Loucy (cell line): ENCODE results near the gene SYT1.

Source experiments
- H2AFZ ChIP-seq: fragments of 200-600 bp; sonication (generic); 2 replicates; pipeline ENCODE4 v1.6.0; 2016; ENCODE audit warnings: antibody characterized with exemption, mild to moderate bottlenecking, low read length, moderate library complexity
- H3F3A ChIP-seq: fragments of 200-600 bp; 2 replicates; pipeline ENCODE4 v1.6.0; 2016; ENCODE audit warnings: antibody characterized with exemption, low read depth, mild to moderate bottlenecking
- H3K27me3 ChIP-seq: fragments of 200-600 bp; sonication (generic); 2 replicates; pipeline ENCODE4 v1.6.1; 2014; ENCODE audit warnings: low read length, mild to moderate bottlenecking; ENCODE audit not compliant: insufficient read depth, poor library complexity, severe bottlenecking
- H3K36me3 ChIP-seq: fragments of 200-600 bp; sonication (generic); 2 replicates; pipeline ENCODE4 v1.6.1; 2016; ENCODE audit warnings: low read length; ENCODE audit not compliant: insufficient read depth
- H3K4me1 ChIP-seq: fragments of 200-600 bp; sonication (generic); 2 replicates; pipeline ENCODE4 v1.5.1; 2014; ENCODE audit warnings: low read length, mild to moderate bottlenecking; ENCODE audit not compliant: insufficient read depth, poor library complexity, severe bottlenecking
- H3K4me2 ChIP-seq: fragments of 200-600 bp; sonication (generic); 2 replicates; pipeline ENCODE4 v1.6.0; 2014; ENCODE audit warnings: antibody characterized with exemption, low read length, low read depth, mild to moderate bottlenecking; ENCODE audit not compliant: poor library complexity, severe bottlenecking
- H3K4me3 ChIP-seq: fragments of 200-600 bp; sonication (generic); 2 replicates; pipeline ENCODE4 v1.5.1; 2014; ENCODE audit warnings: low read length, mild to moderate bottlenecking, mixed read lengths; ENCODE audit not compliant: poor library complexity, severe bottlenecking
- H3K79me2 ChIP-seq: fragments of 200-600 bp; sonication (generic); 2 replicates; pipeline ENCODE4 v1.6.1; 2014; ENCODE audit warnings: low read length; ENCODE audit not compliant: insufficient read depth
- H3K9ac ChIP-seq: fragments of 200-600 bp; sonication (generic); 2 replicates; pipeline ENCODE4 v1.6.0; 2014; ENCODE audit warnings: mild to moderate bottlenecking, low read depth, low read length, moderate library complexity; ENCODE audit not compliant: poor library complexity, severe bottlenecking
- H3K9me2 ChIP-seq: fragments of 200-600 bp; sonication (generic); replicated peaks from 2 replicates; pipeline ENCODE4 v1.6.1; 2016; ENCODE audit warnings: low read depth, low read length, mixed read lengths
- H3K9me3 ChIP-seq: fragments of 200-600 bp; sonication (generic); 2 replicates; pipeline ENCODE4 v1.6.1; 2014; ENCODE audit warnings: mild to moderate bottlenecking, antibody characterized with exemption, low read length, low read depth; ENCODE audit not compliant: insufficient read depth
- H4K20me1 ChIP-seq: fragments of 200-600 bp; sonication (generic); 2 replicates; pipeline ENCODE4 v1.6.0; 2014; ENCODE audit warnings: antibody characterized with exemption, low read length, mild to moderate bottlenecking; ENCODE audit not compliant: insufficient read depth, poor library complexity, severe bottlenecking
- CTCF ChIP-seq: fragments of 200-600 bp; sonication (generic); conservative IDR thresholded peaks from 2 replicates; pipeline ENCODE4 v1.5.1; 2014; ENCODE audit warnings: mild to moderate bottlenecking, antibody characterized with exemption, low read length
- EZH2phosphoT487 ChIP-seq: fragments of 200-600 bp; IDR thresholded peaks from 2 replicates; pipeline ENCODE4 v1.6.1; 2018; ENCODE audit warnings: antibody characterized with exemption, mild to moderate bottlenecking, moderate library complexity, borderline replicate concordance

SYT1 gene

GRCh38 chr12:79381248-79382208 is 517.0 kb downstream of the SYT1 start:
- no peaks in the 10 kb centered on the region for H4K20me1 ChIP-seq

GRCh38 chr12:79384551-79384950 is 520.0 kb downstream of the SYT1 start:
- no peaks in the 10 kb centered on the region for H4K20me1 ChIP-seq
- H3K9ac ChIP-seq, result no peak overlapping the region
- TF ChIP-seq EZH2phosphoT487 (no peak), CTCF (no peak)
- H2AFZ ChIP-seq, result no peak overlapping the region
- no peaks in the 10 kb centered on the region for H3K27me3 ChIP-seq
- no peaks in the 10 kb centered on the region for H3K4me1 ChIP-seq
- no peaks in the 10 kb centered on the region for H3K9me2 ChIP-seq
- no peak overlapping the region for H3K4me3 ChIP-seq
- no peaks in the 10 kb centered on the region for H3K36me3 ChIP-seq
- H3K79me2 ChIP-seq, result no peaks in the 10 kb centered on the region
- H3K4me2 ChIP-seq, result no peak overlapping the region
- H3F3A ChIP-seq, result no peaks in the 10 kb centered on the region
- no peaks in the 10 kb centered on the region for H3K9me3 ChIP-seq

More at GRCh38 chr12:79381248-79382208, 517.0 kb downstream of the SYT1 start:
- no peak overlapping the region; the same call in 1 of the 2 replicates for H2AFZ ChIP-seq
- no peaks in the 10 kb centered on the region for H3K4me1 ChIP-seq
- no peaks in the 10 kb centered on the region for H3K36me3 ChIP-seq
- no peaks in the 10 kb centered on the region for H3K9me2 ChIP-seq
- H3K79me2 ChIP-seq, result no peaks in the 10 kb centered on the region
- H3K9ac ChIP-seq, result no peak overlapping the region
- no peak overlapping the region for H3K4me2 ChIP-seq
- no peaks in the 10 kb centered on the region for H3K9me3 ChIP-seq
- no peak for TF ChIP-seq CTCF
- H3K4me3 ChIP-seq, result no peak overlapping the region
- H3K27me3 ChIP-seq, result no peaks in the 10 kb centered on the region
- no peaks in the 10 kb centered on the region for H3F3A ChIP-seq

GRCh38 chr12:79388011-79388410 is 523.4 kb downstream of the SYT1 start:
- Histone ChIP-seq H3K4me2 (no peak overlapping the region), H3K9me2 (no peaks in the 10 kb centered on the region), H3K79me2 (no peaks in the 10 kb centered on the region), H3K4me1 (no peaks in the 10 kb centered on the region), H4K20me1 (no peaks in the 10 kb centered on the region), H3K9me3 (no peaks in the 10 kb centered on the region), H3F3A (no peaks in the 10 kb centered on the region), H2AFZ (no peak overlapping the region), H3K27me3 (no peaks in the 10 kb centered on the region), H3K36me3 (no peaks in the 10 kb centered on the region), H3K9ac (no peak overlapping the region), H3K4me3 (no peak overlapping the region)
- no peak for TF ChIP-seq CTCF
- no peak for TF ChIP-seq EZH2phosphoT487
